CD4-positive, alpha-beta T cell treated with Interleukin-15 for 4 hours (primary cell): ENCODE data around the gene MRGPRF.

Source experiments
- DNase-seq: peaks from one replicate; pipeline ENCODE4 v3.0.0-alpha.2; 2020; ENCODE audit warnings: low spot score

Gene MRGPRF

GRCh38 chr11:68963779-68964178 is 49.3 kb downstream of the MRGPRF start:
- no peak for DNase-seq

GRCh38 chr11:68962527-68963250 is 50.4 kb downstream of the MRGPRF start:
- DNase-seq = peak; percentile 41

GRCh38 chr11:68961245-68961644 is 51.8 kb downstream of the MRGPRF start:
- no peak for DNase-seq

DNA sequence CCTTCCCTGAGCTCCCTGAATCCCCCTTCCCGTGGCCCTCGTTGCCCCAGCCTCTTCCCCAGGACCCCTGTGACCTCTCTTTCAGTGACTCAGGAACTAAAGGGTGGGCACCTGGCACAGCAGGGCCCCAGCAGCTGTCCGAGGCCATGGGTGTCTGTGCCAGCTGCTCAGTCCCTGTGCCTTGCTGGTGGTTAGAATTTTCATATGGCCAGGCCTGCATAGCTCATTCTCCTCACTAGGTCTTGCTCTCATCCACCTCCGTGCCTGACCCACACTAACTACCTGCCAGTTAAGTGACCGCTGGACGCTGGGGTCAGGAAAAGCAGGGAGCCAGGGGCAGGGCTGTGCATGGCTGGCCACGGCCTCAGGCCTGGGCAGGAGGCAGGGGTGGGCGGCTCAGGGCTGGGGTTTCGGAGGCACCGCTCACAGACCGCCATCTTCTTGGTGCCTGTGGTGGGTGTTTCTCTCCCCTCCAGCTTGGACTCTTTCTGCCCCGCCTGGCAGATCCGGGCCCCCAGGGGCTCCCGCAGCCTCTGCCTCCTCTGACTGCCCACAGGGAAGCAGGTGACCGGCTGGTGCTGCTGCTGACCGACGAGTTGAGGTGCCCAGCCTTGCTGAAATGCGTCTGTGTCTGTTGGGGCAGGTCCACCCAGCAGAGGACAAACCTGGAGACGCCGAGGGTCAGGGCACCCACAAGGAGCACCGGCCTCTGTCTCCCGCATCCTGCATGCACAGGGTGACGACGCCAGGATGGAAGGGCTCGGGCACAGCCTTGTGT is 52.6 kb downstream of the MRGPRF start:
- no peak for DNase-seq

DNA sequence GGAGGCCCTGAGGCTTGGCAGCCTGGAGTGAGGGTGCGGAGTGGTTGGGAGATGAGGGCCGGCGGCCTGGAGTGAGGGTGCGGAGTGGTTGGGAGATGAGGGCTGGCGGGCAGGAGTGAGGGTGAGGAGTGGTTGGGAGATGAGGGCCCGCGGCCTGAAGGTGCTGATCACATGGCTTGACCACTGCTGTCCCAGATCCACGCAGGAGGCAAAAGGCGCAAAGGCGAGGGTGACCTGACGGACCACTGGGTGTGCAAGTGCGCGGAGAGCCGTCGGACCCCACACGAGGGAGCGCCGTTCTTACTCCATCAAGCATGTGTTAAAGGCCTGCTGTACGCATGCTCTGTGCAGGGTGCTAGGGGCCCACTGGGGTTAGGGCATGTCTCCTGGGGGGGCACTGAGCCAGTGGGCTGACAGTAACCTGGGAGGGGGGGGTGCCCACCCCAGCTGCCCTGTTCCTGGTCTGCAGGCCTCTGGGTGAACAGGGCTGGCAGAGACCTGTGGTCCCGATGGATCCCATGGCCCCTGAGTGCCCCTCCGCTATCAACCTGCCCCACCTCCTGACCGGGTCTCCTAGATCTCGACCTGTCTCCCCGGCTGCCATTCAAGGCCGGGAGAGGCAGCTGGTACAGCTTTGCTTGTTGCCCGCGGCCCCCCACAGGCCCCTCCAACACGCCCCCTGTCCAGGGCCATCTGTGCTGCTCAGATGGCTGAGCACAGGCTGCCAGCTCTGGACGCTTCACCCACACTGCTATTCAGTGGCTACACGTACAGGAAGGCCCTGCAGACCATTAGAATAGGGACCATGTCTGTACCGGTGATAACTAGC is 53.4 kb downstream of the MRGPRF start:
- no peak for DNase-seq

DNA sequence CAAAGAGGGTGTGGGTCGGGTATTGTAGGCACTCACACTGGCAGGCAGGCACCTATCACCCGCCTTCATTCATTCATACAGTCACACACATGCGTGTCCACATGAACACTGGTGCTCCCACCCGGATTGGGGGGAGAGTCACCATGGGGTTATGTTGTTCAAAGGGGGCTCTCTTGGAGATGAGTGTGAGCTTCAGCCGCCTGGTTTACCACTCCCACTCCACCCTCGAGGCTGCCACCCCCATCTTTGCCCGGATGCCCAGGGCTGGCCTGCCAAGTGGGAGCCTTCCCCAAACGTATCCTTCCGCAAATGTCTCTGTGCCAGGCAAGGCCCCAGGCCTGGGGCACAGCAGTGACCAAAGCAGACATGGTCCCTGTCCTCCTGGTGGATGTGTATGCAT is 54.8 kb downstream of the MRGPRF start:
- DNase-seq = no peak

DNA sequence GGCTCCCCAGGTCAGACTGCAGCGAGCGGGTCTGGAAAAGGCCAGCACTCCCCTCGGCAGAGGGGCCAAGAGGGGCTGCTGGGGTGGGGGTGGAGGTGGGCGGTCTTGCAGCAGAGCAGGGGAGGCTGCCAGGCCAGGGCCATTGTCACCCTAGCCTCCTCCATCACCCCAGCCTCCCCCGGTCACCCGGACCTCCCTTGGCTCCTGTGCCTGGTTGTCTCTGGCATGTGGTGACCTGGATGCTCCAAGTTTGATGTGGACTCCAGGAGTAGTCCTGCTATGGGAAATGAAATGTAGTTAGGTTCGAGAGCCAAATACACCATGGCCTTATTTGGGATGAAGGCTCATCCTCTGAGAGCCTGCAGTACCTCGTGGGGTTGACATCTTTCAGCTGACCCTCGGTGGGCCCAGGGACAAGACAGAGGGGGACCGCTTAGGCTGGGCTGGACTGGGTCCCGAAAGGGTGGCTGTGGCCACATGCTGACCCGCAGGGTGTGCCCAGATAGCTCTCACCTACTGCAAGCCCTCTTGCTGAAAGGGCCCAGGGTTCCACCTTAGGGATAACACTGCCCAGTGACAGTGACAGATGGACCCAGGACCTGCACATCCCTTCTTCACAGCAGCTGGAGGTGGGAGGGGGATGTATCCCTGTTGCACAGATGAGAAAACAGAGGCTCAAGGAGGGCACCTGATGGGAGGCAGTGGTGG is 56.3 kb downstream of the MRGPRF start:
- no peak for DNase-seq

DNA sequence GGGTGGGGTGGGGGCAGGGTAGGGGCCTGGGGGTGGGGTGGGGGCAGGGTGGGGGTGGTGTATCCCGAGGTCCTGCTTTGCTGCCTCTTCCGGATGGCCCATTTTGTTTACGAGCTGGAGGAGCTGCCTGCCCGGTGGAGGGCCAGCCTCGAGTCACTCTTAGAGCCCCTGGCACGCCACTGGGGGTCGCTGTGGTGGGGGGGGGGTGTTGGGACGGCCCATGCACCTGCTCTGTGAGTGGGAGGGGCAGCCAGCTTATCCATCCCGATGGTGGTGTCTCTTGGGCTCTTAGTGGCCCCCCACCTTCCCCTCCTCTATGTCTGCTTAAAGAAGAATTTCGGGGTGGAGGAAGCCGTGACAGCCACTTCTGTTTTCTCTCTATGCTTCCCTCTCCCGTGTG is 56.9 kb downstream of the MRGPRF start:
- peak; percentile 13 for DNase-seq

DNA sequence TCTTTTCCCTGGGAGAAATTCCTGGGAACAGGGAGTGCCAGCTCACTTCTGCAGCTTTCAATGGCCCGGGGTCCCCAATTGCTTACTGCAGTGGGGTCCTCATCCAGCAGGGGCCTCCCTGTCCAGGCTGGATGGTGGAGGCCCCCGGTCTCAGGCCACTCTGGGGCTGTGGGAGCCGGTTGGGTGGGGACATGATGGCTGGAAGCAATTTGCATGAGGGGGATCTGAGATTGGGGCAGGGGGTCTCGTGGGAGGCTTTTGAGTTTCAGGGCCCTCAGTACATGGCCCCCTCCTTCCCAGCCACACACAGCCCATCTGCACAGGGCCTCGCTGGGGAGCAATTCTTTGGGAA is 57.5 kb downstream of the MRGPRF start:
- no peak for DNase-seq

GRCh38 chr11:68954836-68955606 is 58.0 kb downstream of the MRGPRF start:
- no peak for DNase-seq
